A673 (cell line): ENCODE measurements around the gene ZDHHC17. TPM values are rescaled to one million over a fixed set of nuclear protein-coding genes. Genes with fewer than 3 reads are reported as not detected.

Experiments
- BruUV-seq: library from RNA; stranded (reverse); fragments of 400-500 nt; replicated peaks from 2 replicates; lab custom pipeline; 2021; lab: Mats Ljungman, UMichigan
- CTCF ChIA-PET: fragments of 300-600 bp; sonication (Branson Sonifier 250); formaldehyde crosslinking; loops from one replicate; lab custom pipeline; 2022; ENCODE audit warnings: antibody characterized with exemption; lab: Charles Lee
- POLR2A ChIA-PET: fragments of 300-600 bp; sonication (Branson Sonifier 250); formaldehyde crosslinking; loops from one replicate; lab custom pipeline; 2022; ENCODE audit warnings: antibody characterized with exemption; ENCODE audit not compliant: low non-redundant PET; lab: Charles Lee
- DNase-seq: peaks from one replicate; pipeline ENCODE4 v3.0.0-alpha.2; 2015; ENCODE audit warnings: low spot score
- H3K27ac ChIP-seq: fragments of 200-600 bp; sonication (generic); 2 replicates; pipeline ENCODE4 v1.5.1; 2016; ENCODE audit warnings: mixed run types, low read depth, mild to moderate bottlenecking, mixed read lengths, antibody characterized with exemption, low read length; ENCODE audit not compliant: poor library complexity, severe bottlenecking
- H3K27me3 ChIP-seq: fragments of 200-600 bp; sonication (generic); replicated peaks from 2 replicates; pipeline ENCODE4 v1.6.1; 2017; ENCODE audit warnings: mixed run types, low read depth, mild to moderate bottlenecking, mixed read lengths, antibody characterized with exemption, low read length; ENCODE audit not compliant: insufficient read depth, poor library complexity
- H3K36me3 ChIP-seq: fragments of 200-600 bp; sonication (generic); 2 replicates; pipeline ENCODE4 v1.6.1; 2016; ENCODE audit warnings: mixed run types, mild to moderate bottlenecking, mixed read lengths, antibody characterized with exemption, low read length; ENCODE audit not compliant: insufficient read depth, poor library complexity, severe bottlenecking
- H3K4me1 ChIP-seq: fragments of 200-600 bp; sonication (generic); 2 replicates; pipeline ENCODE4 v1.6.1; 2017; ENCODE audit warnings: mixed run types, mild to moderate bottlenecking, mixed read lengths, antibody characterized with exemption, low read length; ENCODE audit not compliant: insufficient read depth, poor library complexity, severe bottlenecking
- H3K4me3 ChIP-seq: fragments of 200-600 bp; sonication (generic); 2 replicates; pipeline ENCODE4 v1.5.1; 2016; ENCODE audit warnings: low read depth, mixed run types, mild to moderate bottlenecking, mixed read lengths, low read length; ENCODE audit not compliant: poor library complexity, severe bottlenecking
- H3K9me3 ChIP-seq: fragments of 200-600 bp; sonication (generic); 2 replicates; pipeline ENCODE4 v1.6.1; 2016; ENCODE audit warnings: mixed run types, low read depth, mild to moderate bottlenecking, mixed read lengths, antibody characterized with exemption, low read length; ENCODE audit not compliant: poor library complexity, severe bottlenecking
- CTCF ChIP-seq: fragments of 300-800, 200-600 bp; sonication (generic); conservative IDR thresholded peaks from 2 replicates; pipeline ENCODE4 v1.5.1; 2017; ENCODE audit warnings: low read depth, mild to moderate bottlenecking, antibody characterized with exemption, low read length, moderate library complexity, mixed read lengths
- EZH2 ChIP-seq: fragments of 200-600 bp; sonication (generic); IDR thresholded peaks from 2 replicates; pipeline ENCODE4 v1.6.1; 2017; ENCODE audit warnings: borderline replicate concordance, low read depth, mild to moderate bottlenecking, mixed read lengths, antibody characterized with exemption, low read length; ENCODE audit not compliant: poor library complexity, severe bottlenecking
- intact Hi-C: fragments of 100-400 bp; cut with micrococcal nuclease; formaldehyde crosslinking; loops from one replicate; pipeline ENCODE4 v1.10.0; 2022; ENCODE audit not compliant: unreplicated experiment
- total RNA-seq: library from RNA; stranded (reverse); gene quantifications from 2 replicates; pipeline ENCODE4 v1.2.3, GENCODE V29; 2021

ZDHHC17 gene
- total RNA-seq, 1 experiment from 2014 or later, result 41.1 TPM

GRCh38 chr12:76860256-76860655, 96.3 kb downstream of the ZDHHC17 start:
- ChIA-PET POLR2A (no interaction called here), CTCF (no interaction called here)
- Histone ChIP-seq H3K27ac (no peak overlapping the region), H3K4me1 (no peaks in the 10 kb centered on the region), H3K4me3 (no peak overlapping the region), H3K27me3 (no peaks in the 10 kb centered on the region), H3K36me3 (no peaks in the 10 kb centered on the region), H3K9me3 (no peaks in the 10 kb centered on the region)
- no TSS peak for BruUV-seq
- TF ChIP-seq CTCF (no peak), EZH2 (no peak)
- no peak for DNase-seq
- intact Hi-C loops, result no loop called here

GRCh38 chr12:76863005-76863670, 99.2 kb downstream of the ZDHHC17 start:
- DNase-seq, result no peak
- Histone ChIP-seq H3K4me1 (peaks cover 8% of the 10 kb centered on the region), H3K4me3 (no peak overlapping the region), H3K27me3 (no peaks in the 10 kb centered on the region), H3K9me3 (no peaks in the 10 kb centered on the region), H3K36me3 (no peaks in the 10 kb centered on the region), H3K27ac (no peak overlapping the region)
- TF ChIP-seq EZH2 (no peak), CTCF (no peak)
- ChIA-PET CTCF (no interaction called here), POLR2A (no interaction called here)
- intact Hi-C loops, result no loop called here
- BruUV-seq, result no TSS peak

- H3K4me3 ChIP-seq, result no peak overlapping the region
- H3K27ac ChIP-seq, result no peak overlapping the region
- no TSS peak for BruUV-seq
- CTCF ChIA-PET, result no interaction called here
- no peaks in the 10 kb centered on the region for H3K27me3 ChIP-seq
- DNase-seq, result no peak
- intact Hi-C loops, result no loop called here
- TF ChIP-seq EZH2, result no peak
- TF ChIP-seq CTCF, result no peak
- no peaks in the 10 kb centered on the region for H3K9me3 ChIP-seq
- peaks cover 8% of the 10 kb centered on the region for H3K4me1 ChIP-seq
- POLR2A ChIA-PET, result no interaction called here
- no peaks in the 10 kb centered on the region for H3K36me3 ChIP-seq
These were observed 99.9 kb downstream of the ZDHHC17 start for GRCh38 chr12:76863837-76864236.
